Suprapubic skin (tissue), 3 donors: ENCODE data around the gene EPHA6.

Experiments used
- POLR2A ChIP-seq, 2 donors: fragments of 450-650 bp; IDR thresholded peaks; one replicate each; pipeline ENCODE4 v1.6.1; 2017; ENCODE audit warnings: antibody characterized with exemption in 2 of 2, mild to moderate bottlenecking in 2 of 2, moderate library complexity in 2 of 2
- TF ChIP-seq, protein P1 (sequence below), 2 donors: fragments of 200-600 bp in 1 of 2; fragments of 450-650 bp in 1 of 2; sonication (generic) in 1 of 2; IDR thresholded peaks; one replicate each; pipeline ENCODE4 v1.5.1; 2016 to 2019; ENCODE audit warnings: antibody characterized with exemption in 2 of 2, mild to moderate bottlenecking in 1 of 2, moderate library complexity in 1 of 2

DNA sequence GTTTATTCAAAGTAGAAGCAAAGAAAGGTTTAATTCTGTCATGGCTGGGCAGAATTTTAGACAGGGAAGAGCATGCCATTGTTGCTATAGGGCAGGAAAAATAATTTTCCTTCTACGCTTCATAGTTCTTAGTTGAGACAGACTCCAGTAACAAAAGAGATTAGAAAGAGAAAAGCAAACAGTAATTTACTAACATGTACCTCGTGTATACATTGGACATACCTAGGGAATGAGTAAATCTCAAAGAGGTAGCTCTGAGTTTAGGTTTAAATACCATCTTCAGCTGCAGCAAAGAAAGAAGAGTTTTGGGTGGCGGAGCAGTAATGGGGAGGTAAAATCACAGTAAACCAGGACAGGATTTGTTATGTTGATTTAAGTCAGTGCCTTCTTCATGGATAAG is 416.1 kb downstream of the EPHA6 start:
- TF ChIP-seq, protein P1, sequence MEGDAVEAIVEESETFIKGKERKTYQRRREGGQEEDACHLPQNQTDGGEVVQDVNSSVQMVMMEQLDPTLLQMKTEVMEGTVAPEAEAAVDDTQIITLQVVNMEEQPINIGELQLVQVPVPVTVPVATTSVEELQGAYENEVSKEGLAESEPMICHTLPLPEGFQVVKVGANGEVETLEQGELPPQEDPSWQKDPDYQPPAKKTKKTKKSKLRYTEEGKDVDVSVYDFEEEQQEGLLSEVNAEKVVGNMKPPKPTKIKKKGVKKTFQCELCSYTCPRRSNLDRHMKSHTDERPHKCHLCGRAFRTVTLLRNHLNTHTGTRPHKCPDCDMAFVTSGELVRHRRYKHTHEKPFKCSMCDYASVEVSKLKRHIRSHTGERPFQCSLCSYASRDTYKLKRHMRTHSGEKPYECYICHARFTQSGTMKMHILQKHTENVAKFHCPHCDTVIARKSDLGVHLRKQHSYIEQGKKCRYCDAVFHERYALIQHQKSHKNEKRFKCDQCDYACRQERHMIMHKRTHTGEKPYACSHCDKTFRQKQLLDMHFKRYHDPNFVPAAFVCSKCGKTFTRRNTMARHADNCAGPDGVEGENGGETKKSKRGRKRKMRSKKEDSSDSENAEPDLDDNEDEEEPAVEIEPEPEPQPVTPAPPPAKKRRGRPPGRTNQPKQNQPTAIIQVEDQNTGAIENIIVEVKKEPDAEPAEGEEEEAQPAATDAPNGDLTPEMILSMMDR (IDR thresholded peaks at IDR 0.05) = no peak
- no peak for TF ChIP-seq POLR2A (IDR thresholded peaks at IDR 0.05)
